GM12878 (cell line): ENCODE measurements around the gene SPRN. TPM values are rescaled to one million over a fixed set of nuclear protein-coding genes. Genes with fewer than 3 reads are reported as not detected.

Experiments
- ATAC-seq: fragments of 200-7000 bp; cut with Tn5 transposase; 3 replicates; pipeline ENCODE4 v1.9.1; 2020; ENCODE audit warnings: mild to moderate bottlenecking, moderate library complexity
- BruUV-seq: library from RNA; stranded (reverse); fragments of 400-500 nt; replicated peaks from 2 replicates; lab custom pipeline; 2021; lab: Mats Ljungman, UMichigan
- CTCF ChIA-PET: fragments of 300-600 bp; sonication (Branson Sonifier 250); formaldehyde crosslinking; extraction: SDS; loops from one replicate; lab custom pipeline; 2021; ENCODE audit warnings: inconsistent platforms; lab: Yijun Ruan, JAX
- POLR2A ChIA-PET: fragments of 350-600 bp; formaldehyde crosslinking; extraction: SDS; loops from one replicate; lab custom pipeline; 2021; ENCODE audit warnings: inconsistent platforms; lab: Charles Lee
- RAD21 ChIA-PET: fragments of 300-600 bp; sonication (Branson Sonifier 250); formaldehyde crosslinking; loops from one replicate; lab custom pipeline; 2023; ENCODE audit warnings: antibody characterized with exemption; ENCODE audit not compliant: unreplicated experiment; lab: Charles Lee
- SMC1A ChIA-PET: fragments of 300-600 bp; sonication (Branson Sonifier 250); formaldehyde crosslinking; loops from one replicate; lab custom pipeline; 2023; ENCODE audit not compliant: unreplicated experiment, uncharacterized antibody; lab: Charles Lee
- DNase-seq: peaks from one replicate; pipeline ENCODE4 v3.0.0-alpha.2; 2011; ENCODE audit warnings: low read depth, low spot score
- FAIRE-seq: peaks from 3 replicates; lab custom pipeline; 2011; peaks lifted over from hg19 to GRCh38; lab: Jason Lieb, UNC
- H2AFZ ChIP-seq: 2 replicates; pipeline ENCODE4 v1.6.0; 2011; ENCODE audit warnings: low read depth, low read length, control low read depth; ENCODE audit not compliant: control insufficient read depth
- H3K27ac ChIP-seq: 2 replicates; pipeline ENCODE4 v1.5.1; 2011; ENCODE audit warnings: control low read depth; ENCODE audit not compliant: control insufficient read depth, insufficient read depth
- H3K27me3 ChIP-seq, 2 experiments: replicated peaks in 1 of 2; 2 replicates each; pipeline versions ENCODE4 v1.6.0 to v1.6.1; 2011; ENCODE audit warnings: low read length in 1 of 2; ENCODE audit not compliant: control insufficient read depth in 2 of 2, insufficient read depth in 2 of 2
- H3K36me3 ChIP-seq, 2 experiments: 2 replicates each; pipeline ENCODE4 v1.5.1; 2011; ENCODE audit warnings: low read length in 1 of 2; ENCODE audit not compliant: control insufficient read depth in 2 of 2, insufficient read depth in 2 of 2
- H3K4me1 ChIP-seq: 2 replicates; pipeline ENCODE4 v1.6.1; 2011; ENCODE audit warnings: mild to moderate bottlenecking, low read length, moderate library complexity, mixed read lengths; ENCODE audit not compliant: control insufficient read depth, insufficient read depth
- H3K4me2 ChIP-seq: 2 replicates; pipeline ENCODE4 v1.6.0; 2011; ENCODE audit warnings: control low read depth; ENCODE audit not compliant: control insufficient read depth, insufficient read depth
- H3K4me3 ChIP-seq: fragments of 200-600 bp; sonication (generic); 2 replicates; pipeline ENCODE4 v1.5.1; 2016
- H3K79me2 ChIP-seq: 2 replicates; pipeline ENCODE4 v1.6.0; 2011; ENCODE audit warnings: low read length; ENCODE audit not compliant: control insufficient read depth, insufficient read depth
- H3K9ac ChIP-seq: 2 replicates; pipeline ENCODE4 v1.8.0; 2011; ENCODE audit warnings: low read length, control low read depth, mixed read lengths; ENCODE audit not compliant: control insufficient read depth, insufficient read depth
- H3K9me3 ChIP-seq: replicated peaks from 3 replicates; pipeline ENCODE4 v1.5.1; 2011; ENCODE audit warnings: mild to moderate bottlenecking, low read length; ENCODE audit not compliant: control insufficient read depth, insufficient read depth
- H4K20me1 ChIP-seq: 2 replicates; pipeline ENCODE4 v1.6.0; 2011; ENCODE audit not compliant: control insufficient read depth, insufficient read depth
- ESRRA ChIP-seq: IDR thresholded peaks from 2 replicates; pipeline ENCODE4 v1.6.1; 2012; ENCODE audit warnings: mild to moderate bottlenecking, low read length, improper control_type of control experiment
- ETV6 ChIP-seq, 2 experiments: fragments of 450-650 bp in 1 of 2; IDR thresholded peaks in 1 of 2; conservative IDR thresholded peaks in 1 of 2; 2 replicates each; pipeline ENCODE4 v1.6.1; 2014; ENCODE audit warnings: antibody characterized with exemption in 1 of 2, borderline replicate concordance in 1 of 2, low read depth in 1 of 2, mild to moderate bottlenecking in 1 of 2, moderate library complexity in 1 of 2
- NFIC ChIP-seq: IDR thresholded peaks from 2 replicates; pipeline ENCODE4 v1.6.1; 2012; ENCODE audit warnings: low read depth, mild to moderate bottlenecking, inconsistent platforms, low read length, moderate library complexity
- SMARCA5 ChIP-seq: fragments of 450-650 bp; IDR thresholded peaks from 2 replicates; pipeline ENCODE4 v1.6.1; 2017; ENCODE audit warnings: mild to moderate bottlenecking
- WGBS: methylation state at CpG from one replicate; pipeline ENCODE4 v1.1.6; 2016; ENCODE audit warnings: low lambda C conversion rate; ENCODE audit not compliant: insufficient replicate concordance, insufficient coverage; ENCODE audit errors: missing lambda C conversion rate; 5-methylcytosine and 5-hydroxymethylcytosine counted together
- in situ Hi-C: fragments of 300-500 bp; cut with MboI; formaldehyde crosslinking; loops from 9 replicates; pipeline ENCODE4 v1.14.3; 2018; ENCODE audit warnings: mixed read lengths
- intact Hi-C: fragments of 100-400 bp; cut with micrococcal nuclease; formaldehyde crosslinking; loops from one replicate; pipeline ENCODE4 v1.14.2; 2022; ENCODE audit not compliant: unreplicated experiment
- polyA plus RNA-seq, 11 experiments: library from polyadenylated mRNA; depleted of rRNA in 4 of 11; unstranded in 6 of 11; stranded (reverse) in 5 of 11; fragments of >200 nt; fragmentation: Nextera tagmentation in 4 of 11; fragmentation: Illumina TruSeq in 1 of 11; extraction: Ambion mirVana in 4 of 11; extraction: Trizol in 1 of 11; gene quantifications; 1 replicate in 1 of 11; 2 replicates in 10 of 11; pipeline versions ENCODE4 v1.2.1 to v1.2.3, GENCODE V29; 2011 to 2016; ENCODE audit warnings: inconsistent platforms in 2 of 11, missing spikeins in 2 of 11, low read depth in 1 of 11
- total RNA-seq, 4 experiments: library from RNA; depleted of rRNA in 3 of 4; stranded (reverse); fragments of >200 nt in 3 of 4; fragmentation: Illumina TruSeq in 1 of 4; extraction: Trizol in 1 of 4; gene quantifications; 2 replicates each; pipeline versions ENCODE4 v1.2.1 to v1.2.3, GENCODE V29; 2013 to 2021
- TF ChIP-seq, protein P1 (sequence below): IDR thresholded peaks from 2 replicates; pipeline ENCODE4 v1.6.1; 2011; ENCODE audit warnings: low read depth, mild to moderate bottlenecking, low read length, moderate library complexity, borderline replicate concordance; ENCODE audit errors: extremely low read depth
- TF ChIP-seq, protein P2 (sequence below): fragments of 450-650 bp; IDR thresholded peaks from 2 replicates; pipeline ENCODE4 v1.6.1; 2018; ENCODE audit warnings: borderline replicate concordance, mild to moderate bottlenecking; ENCODE audit not compliant: partially characterized antibody
- TF ChIP-seq, protein P3 (sequence below): fragments of 450-650 bp; IDR thresholded peaks from 2 replicates; pipeline ENCODE4 v1.6.1; 2017; ENCODE audit warnings: low read depth, mild to moderate bottlenecking, moderate library complexity
- TF ChIP-seq, protein P4 (sequence below): fragments of 450-650 bp; conservative IDR thresholded peaks from 2 replicates; pipeline ENCODE4 v1.6.1; 2017; ENCODE audit warnings: mild to moderate bottlenecking, moderate library complexity
- TF ChIP-seq, protein P5 (sequence below): IDR thresholded peaks from 2 replicates; pipeline ENCODE4 v1.6.1; 2012; ENCODE audit warnings: mild to moderate bottlenecking, low read depth, low read length

Gene SPRN
- total and polyA plus RNA-seq, 10 of the 15 experiments (the other 5 are each of a cell fraction or from before 2014, with no cell fraction given), result 0.03 to 0.96 (median 0.46) TPM; not detected in 6

DNA sequence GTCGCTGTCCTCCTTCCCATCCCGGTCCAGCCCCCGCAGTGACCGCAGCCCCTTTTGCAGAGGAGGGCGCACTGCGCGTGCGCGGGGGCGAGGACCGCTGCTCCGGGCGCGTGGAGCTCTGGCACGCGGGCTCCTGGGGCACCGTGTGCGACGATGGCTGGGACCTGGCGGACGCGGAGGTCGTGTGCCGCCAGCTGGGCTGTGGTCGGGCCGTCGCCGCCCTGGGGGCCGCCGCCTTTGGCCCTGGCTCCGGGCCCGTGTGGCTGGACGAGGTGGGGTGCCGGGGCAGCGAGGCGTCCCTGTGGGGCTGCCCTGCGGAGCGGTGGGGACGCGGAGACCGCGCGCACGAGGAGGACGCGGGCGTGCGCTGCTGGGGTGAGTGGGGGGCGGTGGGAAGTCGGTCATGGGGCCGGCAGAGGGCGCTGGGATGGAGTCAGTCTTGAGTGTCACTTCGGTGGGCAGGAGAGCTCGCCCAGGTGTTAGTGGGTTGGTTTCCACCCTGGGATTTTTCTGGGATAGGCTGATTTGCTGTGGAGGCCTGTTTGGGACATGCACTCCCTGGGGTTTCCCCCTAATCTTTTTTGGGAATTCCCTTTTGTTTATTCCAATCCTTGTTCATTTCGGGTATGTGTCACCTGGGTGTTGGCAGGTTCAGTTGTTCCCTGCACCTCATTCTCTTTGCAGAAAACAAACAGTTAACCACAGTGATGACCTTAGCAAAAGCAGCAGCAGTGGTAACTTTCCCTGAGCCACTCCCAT, 40.9 kb upstream of the SPRN start:
- H4K20me1 ChIP-seq, result no peaks in the 10 kb centered on the region
- RAD21 ChIA-PET, result no interaction called here
- WGBS, result 57% methylated on average over 34 of the region's 55 CpGs
- in situ Hi-C loops (no loop called here), intact Hi-C loops (no loop called here)
- ATAC-seq, result no peak
- H3K4me2 ChIP-seq, result no peak overlapping the region
- SMC1A ChIA-PET, result interaction anchor here (0.6 kb wide), 1 partner anchor 20 kb away, joined by 3 read pairs; no protein-coding TSS in a partner anchor
- FAIRE-seq, result no peak
- H3K36me3 ChIP-seq, result no peaks in the 10 kb centered on the region
- no peaks in the 10 kb centered on the region for H3K79me2 ChIP-seq
- no peak overlapping the region for H3K4me3 ChIP-seq
- BruUV-seq, result no TSS peak
- no peaks in the 10 kb centered on the region; the same call in 2 of the 3 replicates for H3K9me3 ChIP-seq
- no peaks in the 10 kb centered on the region for H3K27me3 ChIP-seq
- H3K9ac ChIP-seq, result no peak overlapping the region
- no peak for DNase-seq
- TF ChIP-seq NFIC, result no peak
- TF ChIP-seq, protein P1, sequence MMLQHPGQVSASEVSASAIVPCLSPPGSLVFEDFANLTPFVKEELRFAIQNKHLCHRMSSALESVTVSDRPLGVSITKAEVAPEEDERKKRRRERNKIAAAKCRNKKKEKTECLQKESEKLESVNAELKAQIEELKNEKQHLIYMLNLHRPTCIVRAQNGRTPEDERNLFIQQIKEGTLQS, result no peak
- TF ChIP-seq, protein P2, sequence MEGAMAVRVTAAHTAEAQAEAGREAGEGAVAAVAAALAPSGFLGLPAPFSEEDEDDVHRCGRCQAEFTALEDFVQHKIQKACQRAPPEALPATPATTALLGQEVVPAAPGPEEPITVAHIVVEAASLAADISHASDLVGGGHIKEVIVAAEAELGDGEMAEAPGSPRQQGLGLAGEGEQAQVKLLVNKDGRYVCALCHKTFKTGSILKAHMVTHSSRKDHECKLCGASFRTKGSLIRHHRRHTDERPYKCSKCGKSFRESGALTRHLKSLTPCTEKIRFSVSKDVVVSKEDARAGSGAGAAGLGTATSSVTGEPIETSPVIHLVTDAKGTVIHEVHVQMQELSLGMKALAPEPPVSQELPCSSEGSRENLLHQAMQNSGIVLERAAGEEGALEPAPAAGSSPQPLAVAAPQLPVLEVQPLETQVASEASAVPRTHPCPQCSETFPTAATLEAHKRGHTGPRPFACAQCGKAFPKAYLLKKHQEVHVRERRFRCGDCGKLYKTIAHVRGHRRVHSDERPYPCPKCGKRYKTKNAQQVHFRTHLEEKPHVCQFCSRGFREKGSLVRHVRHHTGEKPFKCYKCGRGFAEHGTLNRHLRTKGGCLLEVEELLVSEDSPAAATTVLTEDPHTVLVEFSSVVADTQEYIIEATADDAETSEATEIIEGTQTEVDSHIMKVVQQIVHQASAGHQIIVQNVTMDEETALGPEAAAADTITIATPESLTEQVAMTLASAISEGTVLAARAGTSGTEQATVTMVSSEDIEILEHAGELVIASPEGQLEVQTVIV, result no peak
- TF ChIP-seq, protein P3, sequence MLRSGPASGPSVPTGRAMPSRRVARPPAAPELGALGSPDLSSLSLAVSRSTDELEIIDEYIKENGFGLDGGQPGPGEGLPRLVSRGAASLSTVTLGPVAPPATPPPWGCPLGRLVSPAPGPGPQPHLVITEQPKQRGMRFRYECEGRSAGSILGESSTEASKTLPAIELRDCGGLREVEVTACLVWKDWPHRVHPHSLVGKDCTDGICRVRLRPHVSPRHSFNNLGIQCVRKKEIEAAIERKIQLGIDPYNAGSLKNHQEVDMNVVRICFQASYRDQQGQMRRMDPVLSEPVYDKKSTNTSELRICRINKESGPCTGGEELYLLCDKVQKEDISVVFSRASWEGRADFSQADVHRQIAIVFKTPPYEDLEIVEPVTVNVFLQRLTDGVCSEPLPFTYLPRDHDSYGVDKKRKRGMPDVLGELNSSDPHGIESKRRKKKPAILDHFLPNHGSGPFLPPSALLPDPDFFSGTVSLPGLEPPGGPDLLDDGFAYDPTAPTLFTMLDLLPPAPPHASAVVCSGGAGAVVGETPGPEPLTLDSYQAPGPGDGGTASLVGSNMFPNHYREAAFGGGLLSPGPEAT, result no peak
- TF ChIP-seq, protein P4, sequence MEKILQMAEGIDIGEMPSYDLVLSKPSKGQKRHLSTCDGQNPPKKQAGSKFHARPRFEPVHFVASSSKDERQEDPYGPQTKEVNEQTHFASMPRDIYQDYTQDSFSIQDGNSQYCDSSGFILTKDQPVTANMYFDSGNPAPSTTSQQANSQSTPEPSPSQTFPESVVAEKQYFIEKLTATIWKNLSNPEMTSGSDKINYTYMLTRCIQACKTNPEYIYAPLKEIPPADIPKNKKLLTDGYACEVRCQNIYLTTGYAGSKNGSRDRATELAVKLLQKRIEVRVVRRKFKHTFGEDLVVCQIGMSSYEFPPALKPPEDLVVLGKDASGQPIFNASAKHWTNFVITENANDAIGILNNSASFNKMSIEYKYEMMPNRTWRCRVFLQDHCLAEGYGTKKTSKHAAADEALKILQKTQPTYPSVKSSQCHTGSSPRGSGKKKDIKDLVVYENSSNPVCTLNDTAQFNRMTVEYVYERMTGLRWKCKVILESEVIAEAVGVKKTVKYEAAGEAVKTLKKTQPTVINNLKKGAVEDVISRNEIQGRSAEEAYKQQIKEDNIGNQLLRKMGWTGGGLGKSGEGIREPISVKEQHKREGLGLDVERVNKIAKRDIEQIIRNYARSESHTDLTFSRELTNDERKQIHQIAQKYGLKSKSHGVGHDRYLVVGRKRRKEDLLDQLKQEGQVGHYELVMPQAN, result no peak
- TF ChIP-seq, protein P5, sequence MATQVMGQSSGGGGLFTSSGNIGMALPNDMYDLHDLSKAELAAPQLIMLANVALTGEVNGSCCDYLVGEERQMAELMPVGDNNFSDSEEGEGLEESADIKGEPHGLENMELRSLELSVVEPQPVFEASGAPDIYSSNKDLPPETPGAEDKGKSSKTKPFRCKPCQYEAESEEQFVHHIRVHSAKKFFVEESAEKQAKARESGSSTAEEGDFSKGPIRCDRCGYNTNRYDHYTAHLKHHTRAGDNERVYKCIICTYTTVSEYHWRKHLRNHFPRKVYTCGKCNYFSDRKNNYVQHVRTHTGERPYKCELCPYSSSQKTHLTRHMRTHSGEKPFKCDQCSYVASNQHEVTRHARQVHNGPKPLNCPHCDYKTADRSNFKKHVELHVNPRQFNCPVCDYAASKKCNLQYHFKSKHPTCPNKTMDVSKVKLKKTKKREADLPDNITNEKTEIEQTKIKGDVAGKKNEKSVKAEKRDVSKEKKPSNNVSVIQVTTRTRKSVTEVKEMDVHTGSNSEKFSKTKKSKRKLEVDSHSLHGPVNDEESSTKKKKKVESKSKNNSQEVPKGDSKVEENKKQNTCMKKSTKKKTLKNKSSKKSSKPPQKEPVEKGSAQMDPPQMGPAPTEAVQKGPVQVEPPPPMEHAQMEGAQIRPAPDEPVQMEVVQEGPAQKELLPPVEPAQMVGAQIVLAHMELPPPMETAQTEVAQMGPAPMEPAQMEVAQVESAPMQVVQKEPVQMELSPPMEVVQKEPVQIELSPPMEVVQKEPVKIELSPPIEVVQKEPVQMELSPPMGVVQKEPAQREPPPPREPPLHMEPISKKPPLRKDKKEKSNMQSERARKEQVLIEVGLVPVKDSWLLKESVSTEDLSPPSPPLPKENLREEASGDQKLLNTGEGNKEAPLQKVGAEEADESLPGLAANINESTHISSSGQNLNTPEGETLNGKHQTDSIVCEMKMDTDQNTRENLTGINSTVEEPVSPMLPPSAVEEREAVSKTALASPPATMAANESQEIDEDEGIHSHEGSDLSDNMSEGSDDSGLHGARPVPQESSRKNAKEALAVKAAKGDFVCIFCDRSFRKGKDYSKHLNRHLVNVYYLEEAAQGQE, result no peak
- TF ChIP-seq SMARCA5, result no peak
- no peak for TF ChIP-seq ETV6 (conservative IDR thresholded peaks at IDR 0.05 in 1 of 2, IDR thresholded peaks at IDR 0.05 in 1 of 2; ENCODE audit: borderline replicate concordance in 1 of 2, low read depth in 1 of 2)
- no peak for TF ChIP-seq ESRRA
- no peak overlapping the region for H3K27ac ChIP-seq
- no peaks in the 10 kb centered on the region for H3K4me1 ChIP-seq
- POLR2A ChIA-PET, result no interaction called here
- no peak overlapping the region for H2AFZ ChIP-seq
- CTCF ChIA-PET, result interaction anchor here (1.3 kb wide), 1 partner anchor 27 kb away, joined by 6 read pairs; no protein-coding TSS in a partner anchor
